ENCODE results near the gene KAZALD1.
A peak's percentile ranks its signal among the peaks of the same experiment; 100 is the strongest.

Gene KAZALD1

GRCh38 chr10:101087376-101087775, 25.6 kb downstream of the KAZALD1 start:
- no peak overlapping the region for H3K4me3 Mint-ChIP-seq
- no peaks in the 10 kb centered on the region for H3K4me1 Mint-ChIP-seq
- H3K36me3 Mint-ChIP-seq: no peaks in the 10 kb centered on the region
- no peak for DNase-seq (ENCODE audit: low spot score in 2 of 2)
- H3K9me3 Mint-ChIP-seq: no peaks in the 10 kb centered on the region
- no peak overlapping the region for H3K27ac Mint-ChIP-seq
- ATAC-seq: no peak

DNA sequence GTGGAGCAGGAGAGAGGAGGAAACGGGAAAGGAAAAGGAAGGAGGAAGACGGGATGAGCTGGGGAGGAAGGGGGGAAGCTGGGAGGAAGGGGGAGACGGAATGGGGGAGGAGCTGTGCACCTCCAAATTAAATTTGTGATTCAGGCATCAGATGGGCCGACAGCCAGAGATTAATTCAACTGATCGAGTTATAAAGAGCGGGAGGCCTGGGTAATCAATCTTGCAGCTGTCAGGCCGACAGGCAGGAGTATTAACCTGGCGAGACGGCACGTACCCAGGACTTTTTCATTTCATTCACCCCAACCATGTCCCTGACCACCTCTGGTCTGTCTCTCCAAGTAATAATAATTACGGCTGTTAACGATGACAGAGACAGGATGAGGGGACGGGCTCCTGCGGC, 26.2 kb downstream of the KAZALD1 start:
- DNase-seq (ENCODE audit: low spot score in 2 of 2) (no peak), ATAC-seq (no peak)
- no peaks in the 10 kb centered on the region for H3K36me3 Mint-ChIP-seq
- H3K9me3 Mint-ChIP-seq: no peaks in the 10 kb centered on the region
- no peak overlapping the region for H3K4me3 Mint-ChIP-seq
- no peaks in the 10 kb centered on the region for H3K4me1 Mint-ChIP-seq
- H3K27ac Mint-ChIP-seq: no peak overlapping the region

GRCh38 chr10:101089520-101090299, 27.9 kb downstream of the KAZALD1 start:
- Mint-ChIP-seq H3K4me3 (no peak overlapping the region), H3K9me3 (no peaks in the 10 kb centered on the region), H3K4me1 (no peaks in the 10 kb centered on the region), H3K36me3 (no peaks in the 10 kb centered on the region), H3K27ac (no peak overlapping the region)
- ATAC-seq: no peak
- no peak for DNase-seq (ENCODE audit: low spot score in 2 of 2)

GRCh38 chr10:101090597-101090996, 28.8 kb downstream of the KAZALD1 start:
- H3K36me3 Mint-ChIP-seq: no peaks in the 10 kb centered on the region
- DNase-seq (ENCODE audit: low spot score in 2 of 2): no peak
- no peak overlapping the region for H3K27ac Mint-ChIP-seq
- H3K4me1 Mint-ChIP-seq: peaks cover 2% of the 10 kb centered on the region
- no peak for ATAC-seq
- no peak overlapping the region for H3K4me3 Mint-ChIP-seq
- H3K9me3 Mint-ChIP-seq: no peaks in the 10 kb centered on the region

GRCh38 chr10:101091546-101092290, 29.9 kb downstream of the KAZALD1 start:
- Mint-ChIP-seq H3K27ac (no peak overlapping the region), H3K4me3 (no peak overlapping the region)
- ATAC-seq: no peak

DNA sequence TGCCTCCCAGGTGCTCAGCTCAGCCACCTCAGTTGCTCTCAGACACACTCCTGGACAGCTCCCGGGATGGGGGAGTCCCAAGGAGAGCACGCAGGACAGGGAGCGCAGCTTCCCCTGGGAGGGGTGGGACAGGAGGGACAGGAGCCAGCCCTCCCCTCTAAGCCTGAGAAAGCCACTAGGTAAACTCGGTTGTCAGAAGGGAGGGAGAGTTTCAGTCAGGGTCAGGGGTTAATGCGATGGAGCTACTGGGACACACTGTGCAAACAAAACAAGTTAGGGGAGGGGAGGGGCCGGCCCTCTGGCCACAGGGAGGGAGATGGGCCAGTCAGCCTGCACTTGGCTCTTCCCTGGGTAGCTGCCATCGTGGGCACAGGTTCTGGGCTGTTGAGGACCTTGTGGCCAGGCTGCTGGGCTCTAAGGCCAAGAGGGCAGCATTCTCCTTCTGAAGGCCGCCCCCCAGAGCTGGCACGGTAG, 31.1 kb downstream of the KAZALD1 start:
- H3K27ac Mint-ChIP-seq: no peak overlapping the region
- no peak for DNase-seq (ENCODE audit: low spot score in 2 of 2)
- no peak for ATAC-seq
- H3K9me3 Mint-ChIP-seq: no peaks in the 10 kb centered on the region
- H3K36me3 Mint-ChIP-seq: no peaks in the 10 kb centered on the region
- peaks cover 4% of the 10 kb centered on the region for H3K4me1 Mint-ChIP-seq
- no peak overlapping the region for H3K4me3 Mint-ChIP-seq

More at GRCh38 chr10:101091546-101092290, 29.9 kb downstream of the KAZALD1 start:
- no peak for DNase-seq (ENCODE audit: low spot score in 2 of 2)
- no peaks in the 10 kb centered on the region for H3K9me3 Mint-ChIP-seq
- no peaks in the 10 kb centered on the region for H3K36me3 Mint-ChIP-seq
- H3K4me1 Mint-ChIP-seq: peaks cover 4% of the 10 kb centered on the region

DNA sequence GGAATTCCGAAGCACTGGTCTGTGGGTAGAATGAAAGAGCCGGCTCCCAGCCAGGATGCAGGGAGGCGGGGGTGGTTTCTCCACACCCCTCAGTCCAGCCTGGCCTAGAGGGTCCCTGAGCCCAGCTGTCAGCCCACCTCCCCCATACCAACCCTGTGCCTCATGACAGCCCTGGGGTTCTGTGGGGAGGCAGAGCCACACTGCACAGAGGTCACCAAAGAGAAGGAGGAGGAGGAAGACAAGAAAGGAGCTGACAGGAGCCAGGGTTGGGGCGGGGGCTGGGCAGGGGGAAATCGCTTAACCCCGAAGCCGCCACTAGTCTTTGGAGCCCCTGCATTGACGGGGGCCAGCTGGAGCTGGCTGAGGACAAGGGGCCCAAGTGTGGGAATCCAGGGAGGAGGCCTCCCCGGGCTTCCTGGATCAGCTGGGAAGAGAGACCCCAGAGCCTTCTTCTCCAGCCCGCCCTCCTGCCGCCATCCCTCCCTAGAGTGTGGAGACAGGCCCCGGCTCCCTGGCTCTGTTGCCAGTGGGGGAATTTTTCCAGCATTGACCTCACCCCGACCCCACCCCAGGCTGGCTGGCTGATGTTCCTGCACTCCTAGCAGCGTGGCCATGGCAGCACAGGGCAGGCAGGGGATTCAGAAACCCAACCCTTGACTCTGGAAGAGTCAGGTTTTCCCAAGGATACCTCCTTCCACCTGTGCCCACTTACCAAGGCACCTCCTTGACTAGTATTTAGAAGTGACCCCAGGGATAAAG, 32.5 kb downstream of the KAZALD1 start:
- H3K36me3 Mint-ChIP-seq: no peaks in the 10 kb centered on the region

GRCh38 chr10:101095004-101095403, 33.2 kb downstream of the KAZALD1 start:
- DNase-seq (ENCODE audit: low spot score in 2 of 2): no peak
- Mint-ChIP-seq H3K36me3 (no peaks in the 10 kb centered on the region), H3K4me3 (no peak overlapping the region), H3K9me3 (no peaks in the 10 kb centered on the region), H3K27ac (no peak overlapping the region), H3K4me1 (peaks cover 4% of the 10 kb centered on the region)
- no peak for ATAC-seq

More for the DNA sequence above, 32.5 kb downstream of the KAZALD1 start:
- ATAC-seq: no peak
- Mint-ChIP-seq H3K4me1 (peaks cover 4% of the 10 kb centered on the region), H3K27ac (peak overlapping the region; percentile 23), H3K4me3 (no peak overlapping the region), H3K9me3 (no peaks in the 10 kb centered on the region)
- no peak for DNase-seq (ENCODE audit: low spot score in 2 of 2)

DNA sequence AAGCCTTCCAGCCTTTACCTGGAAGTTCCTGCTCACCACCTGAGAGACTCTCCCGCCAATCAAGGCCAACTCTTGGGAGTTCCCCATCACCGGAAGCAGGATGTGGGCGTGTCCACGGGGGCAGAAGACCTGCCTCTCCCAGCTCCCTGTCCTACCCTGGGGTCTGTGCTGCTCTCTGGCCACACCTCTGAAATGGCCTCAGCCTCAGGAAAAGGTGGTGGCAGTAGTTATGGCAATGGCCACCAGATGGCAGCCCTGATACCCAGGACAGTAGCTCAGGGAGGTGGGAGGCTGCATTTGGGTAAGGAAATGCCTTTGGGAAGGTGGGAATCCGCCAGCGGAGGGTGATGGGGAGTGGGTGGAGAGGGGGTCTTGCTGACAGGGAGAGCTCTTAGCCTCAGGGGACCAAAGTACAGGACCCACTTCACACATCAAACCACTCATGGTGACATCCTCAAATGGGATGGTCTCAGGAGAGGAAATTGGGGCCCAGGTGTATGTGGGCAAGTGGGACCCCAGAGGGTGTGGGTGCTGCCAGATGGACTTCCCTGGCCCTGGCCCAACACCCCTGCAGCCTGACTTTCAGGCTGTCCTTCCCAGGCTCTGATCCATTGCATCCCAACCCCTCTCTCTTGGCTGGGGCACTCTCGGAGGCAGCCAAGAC, 33.9 kb downstream of the KAZALD1 start:
- ATAC-seq: peak; percentile 81
- H3K4me1 Mint-ChIP-seq: peaks cover 4% of the 10 kb centered on the region
- no peaks in the 10 kb centered on the region for H3K36me3 Mint-ChIP-seq
- H3K9me3 Mint-ChIP-seq: no peaks in the 10 kb centered on the region
- no peak overlapping the region for H3K27ac Mint-ChIP-seq
- no peak overlapping the region for H3K4me3 Mint-ChIP-seq
- DNase-seq (ENCODE audit: low spot score in 2 of 2): peak; percentile 69 to 86

GRCh38 chr10:101096378-101096777, 34.6 kb downstream of the KAZALD1 start:
- DNase-seq (ENCODE audit: low spot score in 2 of 2): no peak
- Mint-ChIP-seq H3K9me3 (no peaks in the 10 kb centered on the region), H3K36me3 (no peaks in the 10 kb centered on the region)

GRCh38 chr10:101097881-101098280, 36.1 kb downstream of the KAZALD1 start:
- Mint-ChIP-seq H3K4me3 (no peak overlapping the region), H3K36me3 (no peaks in the 10 kb centered on the region), H3K27ac (no peak overlapping the region), H3K4me1 (peaks cover 4% of the 10 kb centered on the region), H3K9me3 (no peaks in the 10 kb centered on the region)
- ATAC-seq (no peak), DNase-seq (ENCODE audit: low spot score in 2 of 2) (no peak)

More at GRCh38 chr10:101096378-101096777, 34.6 kb downstream of the KAZALD1 start:
- Mint-ChIP-seq H3K4me1 (peaks cover 4% of the 10 kb centered on the region), H3K4me3 (no peak overlapping the region), H3K27ac (no peak overlapping the region)
- ATAC-seq: no peak

- no peak for ATAC-seq
- DNase-seq (ENCODE audit: low spot score in 2 of 2): no peak
- H3K36me3 Mint-ChIP-seq: no peaks in the 10 kb centered on the region
- no peaks in the 10 kb centered on the region for H3K9me3 Mint-ChIP-seq
- H3K27ac Mint-ChIP-seq: no peak overlapping the region
- peaks cover 4% of the 10 kb centered on the region for H3K4me1 Mint-ChIP-seq
- no peak overlapping the region for H3K4me3 Mint-ChIP-seq
These were observed 38.1 kb downstream of the KAZALD1 start for GRCh38 chr10:101099901-101100300.

DNA sequence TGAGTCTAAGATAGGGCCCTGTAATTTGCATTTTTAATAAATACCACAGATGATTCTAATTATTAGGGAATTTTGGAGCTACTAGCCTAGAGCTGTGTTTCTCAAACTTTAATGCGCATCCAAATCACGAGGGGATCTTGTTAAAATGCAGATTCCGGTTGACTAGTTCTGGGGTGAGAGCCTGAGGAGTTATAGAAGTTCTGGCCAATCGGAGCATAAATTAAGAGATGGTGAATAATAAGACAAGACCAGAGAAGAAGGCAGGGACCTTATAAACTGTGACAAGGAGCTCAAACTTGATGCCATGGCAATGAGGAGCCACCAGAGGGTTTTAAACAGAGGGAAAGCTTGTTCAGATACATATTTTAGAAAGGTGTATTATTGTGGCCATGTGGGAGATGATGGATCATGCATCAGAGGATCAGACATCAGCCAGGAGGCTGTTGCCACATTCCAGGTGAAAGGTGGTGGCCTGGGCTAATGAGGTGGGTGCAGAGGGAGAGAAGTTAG, 39.6 kb downstream of the KAZALD1 start:
- H3K36me3 Mint-ChIP-seq: no peaks in the 10 kb centered on the region
- ATAC-seq (no peak), DNase-seq (ENCODE audit: low spot score in 2 of 2) (no peak)
- H3K4me1 Mint-ChIP-seq: no peaks in the 10 kb centered on the region
- H3K27ac Mint-ChIP-seq: no peak overlapping the region
- no peaks in the 10 kb centered on the region for H3K9me3 Mint-ChIP-seq
- H3K4me3 Mint-ChIP-seq: no peak overlapping the region

- no peak for DNase-seq (ENCODE audit: low spot score in 2 of 2)
- H3K9me3 Mint-ChIP-seq: no peaks in the 10 kb centered on the region
- H3K4me3 Mint-ChIP-seq: no peak overlapping the region
- H3K27ac Mint-ChIP-seq: no peak overlapping the region
- H3K36me3 Mint-ChIP-seq: no peaks in the 10 kb centered on the region
- ATAC-seq: no peak
- H3K4me1 Mint-ChIP-seq: no peaks in the 10 kb centered on the region
These were observed 41.6 kb downstream of the KAZALD1 start for GRCh38 chr10:101103430-101103829.

GRCh38 chr10:101106351-101106750, 44.6 kb downstream of the KAZALD1 start:
- ATAC-seq (no peak), DNase-seq (ENCODE audit: low spot score in 2 of 2) (no peak)
- Mint-ChIP-seq H3K36me3 (no peaks in the 10 kb centered on the region), H3K9me3 (no peaks in the 10 kb centered on the region), H3K4me3 (no peak overlapping the region), H3K27ac (no peak overlapping the region), H3K4me1 (no peaks in the 10 kb centered on the region)
